ENCODE results near the gene LYRM4.

GRCh38 chr6:5302220-5302946 lies 41.6 kb upstream of the LYRM4 start:
- TF ChIP-seq, protein P1, sequence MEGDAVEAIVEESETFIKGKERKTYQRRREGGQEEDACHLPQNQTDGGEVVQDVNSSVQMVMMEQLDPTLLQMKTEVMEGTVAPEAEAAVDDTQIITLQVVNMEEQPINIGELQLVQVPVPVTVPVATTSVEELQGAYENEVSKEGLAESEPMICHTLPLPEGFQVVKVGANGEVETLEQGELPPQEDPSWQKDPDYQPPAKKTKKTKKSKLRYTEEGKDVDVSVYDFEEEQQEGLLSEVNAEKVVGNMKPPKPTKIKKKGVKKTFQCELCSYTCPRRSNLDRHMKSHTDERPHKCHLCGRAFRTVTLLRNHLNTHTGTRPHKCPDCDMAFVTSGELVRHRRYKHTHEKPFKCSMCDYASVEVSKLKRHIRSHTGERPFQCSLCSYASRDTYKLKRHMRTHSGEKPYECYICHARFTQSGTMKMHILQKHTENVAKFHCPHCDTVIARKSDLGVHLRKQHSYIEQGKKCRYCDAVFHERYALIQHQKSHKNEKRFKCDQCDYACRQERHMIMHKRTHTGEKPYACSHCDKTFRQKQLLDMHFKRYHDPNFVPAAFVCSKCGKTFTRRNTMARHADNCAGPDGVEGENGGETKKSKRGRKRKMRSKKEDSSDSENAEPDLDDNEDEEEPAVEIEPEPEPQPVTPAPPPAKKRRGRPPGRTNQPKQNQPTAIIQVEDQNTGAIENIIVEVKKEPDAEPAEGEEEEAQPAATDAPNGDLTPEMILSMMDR (IDR thresholded peaks at IDR 0.05), result no peak
- no peak for TF ChIP-seq POLR2A (IDR thresholded peaks at IDR 0.05)
